A673 (cell line): ENCODE data around the gene GSTA2. TPM values are rescaled to one million over a fixed set of nuclear protein-coding genes. Genes with fewer than 3 reads are reported as not detected.
"Not testable (repeated sequence)": the region's sequence is repeated elsewhere in the genome, so short reads cannot be mapped to it uniquely, and the experiment has no call there.

Source experiments
- BruUV-seq: library from RNA; stranded (reverse); fragments of 400-500 nt; replicated peaks from 2 replicates; lab custom pipeline; 2021; lab: Mats Ljungman, UMichigan
- CTCF ChIA-PET: fragments of 300-600 bp; sonication (Branson Sonifier 250); formaldehyde crosslinking; loops from one replicate; lab custom pipeline; 2022; ENCODE audit warnings: antibody characterized with exemption; lab: Charles Lee
- POLR2A ChIA-PET: fragments of 300-600 bp; sonication (Branson Sonifier 250); formaldehyde crosslinking; loops from one replicate; lab custom pipeline; 2022; ENCODE audit warnings: antibody characterized with exemption; ENCODE audit not compliant: low non-redundant PET; lab: Charles Lee
- DNase-seq: peaks from one replicate; pipeline ENCODE4 v3.0.0-alpha.2; 2015; ENCODE audit warnings: low spot score
- H3K27ac ChIP-seq: fragments of 200-600 bp; sonication (generic); 2 replicates; pipeline ENCODE4 v1.5.1; 2016; ENCODE audit warnings: mixed run types, low read depth, mild to moderate bottlenecking, mixed read lengths, antibody characterized with exemption, low read length; ENCODE audit not compliant: poor library complexity, severe bottlenecking
- H3K27me3 ChIP-seq: fragments of 200-600 bp; sonication (generic); replicated peaks from 2 replicates; pipeline ENCODE4 v1.6.1; 2017; ENCODE audit warnings: mixed run types, low read depth, mild to moderate bottlenecking, mixed read lengths, antibody characterized with exemption, low read length; ENCODE audit not compliant: insufficient read depth, poor library complexity
- H3K36me3 ChIP-seq: fragments of 200-600 bp; sonication (generic); 2 replicates; pipeline ENCODE4 v1.6.1; 2016; ENCODE audit warnings: mixed run types, mild to moderate bottlenecking, mixed read lengths, antibody characterized with exemption, low read length; ENCODE audit not compliant: insufficient read depth, poor library complexity, severe bottlenecking
- H3K4me1 ChIP-seq: fragments of 200-600 bp; sonication (generic); 2 replicates; pipeline ENCODE4 v1.6.1; 2017; ENCODE audit warnings: mixed run types, mild to moderate bottlenecking, mixed read lengths, antibody characterized with exemption, low read length; ENCODE audit not compliant: insufficient read depth, poor library complexity, severe bottlenecking
- H3K4me3 ChIP-seq: fragments of 200-600 bp; sonication (generic); 2 replicates; pipeline ENCODE4 v1.5.1; 2016; ENCODE audit warnings: low read depth, mixed run types, mild to moderate bottlenecking, mixed read lengths, low read length; ENCODE audit not compliant: poor library complexity, severe bottlenecking
- H3K9me3 ChIP-seq: fragments of 200-600 bp; sonication (generic); 2 replicates; pipeline ENCODE4 v1.6.1; 2016; ENCODE audit warnings: mixed run types, low read depth, mild to moderate bottlenecking, mixed read lengths, antibody characterized with exemption, low read length; ENCODE audit not compliant: poor library complexity, severe bottlenecking
- CTCF ChIP-seq: fragments of 300-800, 200-600 bp; sonication (generic); conservative IDR thresholded peaks from 2 replicates; pipeline ENCODE4 v1.5.1; 2017; ENCODE audit warnings: low read depth, mild to moderate bottlenecking, antibody characterized with exemption, low read length, moderate library complexity, mixed read lengths
- EZH2 ChIP-seq: fragments of 200-600 bp; sonication (generic); IDR thresholded peaks from 2 replicates; pipeline ENCODE4 v1.6.1; 2017; ENCODE audit warnings: borderline replicate concordance, low read depth, mild to moderate bottlenecking, mixed read lengths, antibody characterized with exemption, low read length; ENCODE audit not compliant: poor library complexity, severe bottlenecking
- intact Hi-C: fragments of 100-400 bp; cut with micrococcal nuclease; formaldehyde crosslinking; loops from one replicate; pipeline ENCODE4 v1.10.0; 2022; ENCODE audit not compliant: unreplicated experiment
- total RNA-seq: library from RNA; stranded (reverse); gene quantifications from 2 replicates; pipeline ENCODE4 v1.2.3, GENCODE V29; 2021

Gene GSTA2
- total RNA-seq, 1 experiment from 2014 or later = not detected

GRCh38 chr6:52752310-52752709 is 11.0 kb downstream of the GSTA2 start:
- Histone ChIP-seq H3K36me3 (no peaks in the 10 kb centered on the region), H3K9me3 (no peaks in the 10 kb centered on the region), H3K27ac (no peak overlapping the region), H3K4me1 (no peaks in the 10 kb centered on the region), H3K4me3 (no peak overlapping the region), H3K27me3 (no peaks in the 10 kb centered on the region)
- BruUV-seq = no TSS peak
- intact Hi-C loops = no loop called here
- CTCF ChIA-PET = no interaction called here
- DNase-seq = no peak
- no peak for TF ChIP-seq EZH2
- TF ChIP-seq CTCF = no peak
- POLR2A ChIA-PET = no interaction called here

- TF ChIP-seq EZH2 = no peak
- TF ChIP-seq CTCF = no peak
- no peak overlapping the region for H3K27ac ChIP-seq
- no peaks in the 10 kb centered on the region for H3K9me3 ChIP-seq
- intact Hi-C loops = no loop called here
- no peak for DNase-seq
- H3K27me3 ChIP-seq = no peaks in the 10 kb centered on the region
- no peaks in the 10 kb centered on the region for H3K4me1 ChIP-seq
- H3K36me3 ChIP-seq = no peaks in the 10 kb centered on the region
- ChIA-PET CTCF (no interaction called here), POLR2A (no interaction called here)
- H3K4me3 ChIP-seq = no peak overlapping the region
- BruUV-seq = no TSS peak
These were observed 13.6 kb downstream of the GSTA2 start for GRCh38 chr6:52749556-52750152.

- BruUV-seq, intact Hi-C loops: not testable (repeated sequence)
These were observed 16.0 kb downstream of the GSTA2 start for GRCh38 chr6:52747301-52747700.

GRCh38 chr6:52746213-52746612 is 17.1 kb downstream of the GSTA2 start:
- Histone ChIP-seq H3K4me1 (no peaks in the 10 kb centered on the region), H3K9me3 (no peaks in the 10 kb centered on the region), H3K27ac (no peak overlapping the region), H3K27me3 (no peaks in the 10 kb centered on the region), H3K36me3 (no peaks in the 10 kb centered on the region), H3K4me3 (no peak overlapping the region)
- no TSS peak for BruUV-seq
- ChIA-PET POLR2A (no interaction called here), CTCF (no interaction called here)
- no peak for DNase-seq
- intact Hi-C loops = no loop called here
- TF ChIP-seq CTCF (no peak), EZH2 (no peak)

More at GRCh38 chr6:52747301-52747700, 16.0 kb downstream of the GSTA2 start:
- H3K27me3 ChIP-seq, H3K4me3 ChIP-seq, H3K27ac ChIP-seq, POLR2A ChIA-PET, H3K9me3 ChIP-seq, H3K36me3 ChIP-seq, DNase-seq, CTCF ChIA-PET, H3K4me1 ChIP-seq: not testable (repeated sequence)
